GM23248 (cell line): ENCODE data around the gene TNIK.

Experiments
- EZH2 ChIP-seq: fragments of 200-600 bp; sonication (generic); IDR thresholded peaks from 2 replicates; pipeline ENCODE4 v1.6.1; 2018; ENCODE audit warnings: antibody characterized with exemption, mild to moderate bottlenecking; ENCODE audit not compliant: insufficient read depth, poor library complexity, severe bottlenecking
- EZH2phosphoT487 ChIP-seq: fragments of 200-600 bp; sonication (generic); IDR thresholded peaks from 2 replicates; pipeline ENCODE4 v1.6.1; 2018; ENCODE audit warnings: antibody characterized with exemption, moderate library complexity, mild to moderate bottlenecking, low read depth; ENCODE audit not compliant: insufficient read depth

GRCh38 chr3:171165499-171165921 is 294.7 kb downstream of the TNIK start:
- no peak for TF ChIP-seq EZH2phosphoT487
- TF ChIP-seq EZH2 = no peak
